Trophoblast cell (in vitro differentiated cells and primary cell): ENCODE data around the gene PRXL2A.

Experiments
- DNase-seq, 2 donors: peaks; one replicate each; pipeline ENCODE4 v3.0.0-alpha.2; 2016
- H2AFZ ChIP-seq: 2 replicates; pipeline ENCODE4 v1.6.1; 2013; ENCODE audit warnings: low read length, moderate library complexity, mild to moderate bottlenecking; ENCODE audit not compliant: insufficient read depth, poor library complexity
- H2AK5ac ChIP-seq: 2 replicates; pipeline ENCODE4 v1.6.1; 2013; ENCODE audit warnings: mild to moderate bottlenecking, low read length
- H2BK120ac ChIP-seq: 2 replicates; pipeline ENCODE4 v1.6.1; 2013; ENCODE audit warnings: low read length, mild to moderate bottlenecking, moderate library complexity; ENCODE audit not compliant: insufficient read depth, poor library complexity
- H2BK12ac ChIP-seq: 2 replicates; pipeline ENCODE4 v1.6.1; 2013; ENCODE audit warnings: mild to moderate bottlenecking, low read length, moderate library complexity
- H2BK5ac ChIP-seq: 2 replicates; pipeline ENCODE4 v1.6.1; 2013; ENCODE audit warnings: low read length, low read depth, moderate library complexity, mild to moderate bottlenecking; ENCODE audit not compliant: poor library complexity
- H3K14ac ChIP-seq: 2 replicates; pipeline ENCODE4 v1.6.1; 2013; ENCODE audit warnings: mild to moderate bottlenecking, low read length
- H3K18ac ChIP-seq: 2 replicates; pipeline ENCODE4 v1.6.1; 2013; ENCODE audit warnings: mild to moderate bottlenecking, low read length
- H3K23ac ChIP-seq: 2 replicates; pipeline ENCODE4 v1.6.1; 2013; ENCODE audit warnings: low read length
- H3K27ac ChIP-seq: 2 replicates; pipeline ENCODE4 v1.5.1; 2013; ENCODE audit warnings: low read depth, mild to moderate bottlenecking, inconsistent platforms, low read length, moderate library complexity
- H3K27me3 ChIP-seq: 2 replicates; pipeline ENCODE4 v1.6.1; 2013; ENCODE audit warnings: inconsistent platforms, mild to moderate bottlenecking, low read length, moderate library complexity; ENCODE audit not compliant: insufficient read depth
- H3K36me3 ChIP-seq, 2 experiments: 1 replicate in 1 of 2; 2 replicates in 1 of 2; pipeline ENCODE4 v1.6.1; 2013; ENCODE audit warnings: low read length in 2 of 2, mild to moderate bottlenecking in 2 of 2, moderate library complexity in 1 of 2; ENCODE audit not compliant: insufficient read depth in 2 of 2, control insufficient read depth in 1 of 2
- H3K4ac ChIP-seq: 2 replicates; pipeline ENCODE4 v1.6.1; 2013; ENCODE audit warnings: low read depth, mild to moderate bottlenecking, low read length, moderate library complexity
- H3K4me1 ChIP-seq, 2 experiments: 1 replicate in 1 of 2; 2 replicates in 1 of 2; pipeline ENCODE4 v1.6.1; 2013; ENCODE audit warnings: low read length in 2 of 2, mild to moderate bottlenecking in 2 of 2, moderate library complexity in 1 of 2; ENCODE audit not compliant: insufficient read depth in 2 of 2, control insufficient read depth in 1 of 2
- H3K4me2 ChIP-seq: 2 replicates; pipeline ENCODE4 v1.6.1; 2013; ENCODE audit warnings: inconsistent platforms, mild to moderate bottlenecking, low read length, moderate library complexity
- H3K4me3 ChIP-seq: 2 replicates; pipeline ENCODE4 v1.5.1; 2013; ENCODE audit warnings: mild to moderate bottlenecking, low read depth, low read length, inconsistent platforms
- H3K79me1 ChIP-seq: one replicate; pipeline ENCODE4 v1.6.1; 2013; ENCODE audit warnings: low read length
- H3K79me2 ChIP-seq: 2 replicates; pipeline ENCODE4 v1.6.1; 2013; ENCODE audit warnings: low read length, mild to moderate bottlenecking; ENCODE audit not compliant: control insufficient read depth, insufficient read depth, poor library complexity
- H3K9ac ChIP-seq: 2 replicates; pipeline ENCODE4 v1.6.1; 2013; ENCODE audit warnings: mild to moderate bottlenecking, low read length
- H3K9me3 ChIP-seq: 2 replicates; pipeline ENCODE4 v1.6.1; 2013; ENCODE audit warnings: low read depth, mild to moderate bottlenecking, control low read depth, inconsistent platforms, low read length; ENCODE audit not compliant: insufficient read depth
- H4K12ac ChIP-seq: 2 replicates; pipeline ENCODE4 v1.6.1; 2013; ENCODE audit warnings: low read depth, mild to moderate bottlenecking, low read length, moderate library complexity
- H4K8ac ChIP-seq: 2 replicates; pipeline ENCODE4 v1.6.1; 2013; ENCODE audit warnings: low read depth, mild to moderate bottlenecking, low read length, moderate library complexity
- H4K91ac ChIP-seq: one replicate; pipeline ENCODE4 v1.6.1; 2013; ENCODE audit warnings: low read depth, mild to moderate bottlenecking, low read length, moderate library complexity
- WGBS: extraction: QIAGEN DNeasy Blood & Tissue Kit; methylation state at CpG from one replicate; pipeline ENCODE4 v1.1.7; 2013; ENCODE audit warnings: missing lambda C conversion rate; ENCODE audit not compliant: insufficient read length, insufficient coverage; ENCODE audit errors: extremely low coverage; 5-methylcytosine and 5-hydroxymethylcytosine counted together

The PRXL2A gene

DNA sequence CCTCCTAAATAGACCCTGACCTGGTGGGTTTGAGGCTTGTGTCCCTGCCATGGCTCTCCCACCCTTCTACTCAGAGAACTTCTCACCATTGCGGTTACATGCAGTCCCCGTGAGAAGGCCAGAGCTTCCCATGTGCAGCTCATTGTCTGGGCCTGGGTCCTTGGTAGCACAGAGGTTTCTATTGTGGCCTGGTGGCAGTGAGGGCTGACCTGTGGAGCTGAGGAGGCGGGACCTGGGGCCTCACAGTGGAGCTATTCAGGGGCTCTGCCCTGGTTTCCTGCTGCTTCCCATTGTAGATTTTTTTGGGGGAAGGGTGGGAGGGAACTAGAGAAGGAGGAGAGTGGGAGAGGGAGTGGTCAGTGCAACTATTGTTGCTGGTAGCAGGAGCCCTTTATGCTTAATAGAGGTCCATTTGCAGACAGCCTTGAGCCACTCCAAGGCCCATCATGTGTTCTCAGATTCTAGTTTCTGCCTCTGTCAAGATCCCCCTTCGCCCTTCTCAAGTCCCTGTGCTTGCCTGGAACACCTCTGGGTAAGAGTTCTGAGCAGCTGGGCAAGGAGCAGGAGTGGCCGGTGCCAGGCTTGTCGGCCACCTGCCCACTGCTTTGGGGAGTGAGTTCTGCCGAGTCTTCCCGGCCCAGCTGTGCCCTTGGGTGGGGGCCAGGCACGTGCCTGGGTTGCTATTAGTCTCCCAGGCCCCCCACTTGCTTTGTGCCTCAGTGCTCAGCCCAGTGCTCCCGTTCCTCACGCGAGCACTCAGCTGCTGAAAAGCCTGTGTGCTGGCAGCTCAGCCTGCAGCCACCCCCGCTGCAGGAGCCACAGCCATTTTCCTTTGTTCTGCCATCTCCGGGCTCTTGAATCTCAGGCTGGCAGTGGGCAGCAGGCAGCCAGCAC lies 56.5 kb downstream of the PRXL2A start:
- Histone ChIP-seq H3K18ac (peak overlapping the region; percentile 87), H3K4me1 (peaks cover 47 to 70% of the 10 kb centered on the region in 2 experiments), H4K8ac (peak overlapping the region; percentile 18), H3K36me3 (peaks cover 4 to 5% of the 10 kb centered on the region in 2 experiments), H3K27me3 (no peaks in the 10 kb centered on the region), H2BK5ac (peak overlapping the region; percentile 11), H3K4me3 (no peak overlapping the region), H2AK5ac (peak overlapping the region; percentile 36), H3K4me2 (peak overlapping the region; percentile 38), H3K23ac (no peak overlapping the region), H3K4ac (peak overlapping the region; percentile 69), H3K79me1 (peaks cover 38% of the 10 kb centered on the region), H2AFZ (peak overlapping the region; percentile 56), H3K9ac (no peak overlapping the region), H3K79me2 (peaks cover 41% of the 10 kb centered on the region), H3K14ac (peak overlapping the region; percentile 88), H2BK120ac (peak overlapping the region; percentile 29), H2BK12ac (peak overlapping the region; percentile 48), H4K91ac (peak overlapping the region; percentile 62), H3K27ac (peak overlapping the region; percentile 39), H4K12ac (peak overlapping the region; percentile 13), H3K9me3 (no peaks in the 10 kb centered on the region)
- WGBS = no CpG with 5 or more reads among the region's 14 CpGs
- no peak for DNase-seq

DNA sequence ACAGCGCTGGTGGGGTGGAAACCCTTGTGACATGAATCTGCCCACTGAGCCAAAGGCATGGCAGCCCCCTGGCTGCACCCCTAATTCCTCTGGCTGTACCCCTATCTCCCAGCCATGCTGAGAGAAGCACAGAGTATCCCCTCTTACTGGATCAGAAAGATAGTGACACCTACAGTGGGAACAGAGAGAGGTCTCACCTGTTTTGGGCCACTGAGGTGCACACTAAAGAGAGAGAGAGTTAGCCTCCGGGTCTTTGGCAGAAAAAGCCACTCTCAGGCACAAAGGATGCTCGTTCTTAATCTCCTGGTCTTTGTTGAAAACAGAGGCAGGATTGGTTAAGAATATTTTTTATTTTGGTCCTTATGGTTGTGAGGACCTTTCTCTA lies 57.1 kb downstream of the PRXL2A start:
- Histone ChIP-seq H3K4ac (peak overlapping the region; percentile 69), H2BK12ac (peak overlapping the region; percentile 27), H2BK120ac (peak overlapping the region; percentile 29), H2AK5ac (peak overlapping the region; percentile 36), H3K27ac (peak overlapping the region; percentile 10), H3K9ac (no peak overlapping the region), H3K27me3 (no peaks in the 10 kb centered on the region), H3K18ac (peak overlapping the region; percentile 87), H3K23ac (no peak overlapping the region), H3K36me3 (peaks cover 5 to 7% of the 10 kb centered on the region in 2 experiments), H2AFZ (peak overlapping the region; percentile 56), H3K14ac (peak overlapping the region; percentile 88), H4K12ac (no peak overlapping the region), H4K91ac (peak overlapping the region; percentile 62), H3K79me1 (peaks cover 35% of the 10 kb centered on the region), H3K4me2 (no peak overlapping the region), H4K8ac (peak overlapping the region; percentile 18), H3K9me3 (no peaks in the 10 kb centered on the region), H2BK5ac (peak overlapping the region; percentile 11), H3K4me1 (peaks cover 44 to 65% of the 10 kb centered on the region in 2 experiments), H3K79me2 (peaks cover 41% of the 10 kb centered on the region), H3K4me3 (no peak overlapping the region)
- no CpG with 5 or more reads among the region's 3 CpGs for WGBS
- DNase-seq = no peak

DNA sequence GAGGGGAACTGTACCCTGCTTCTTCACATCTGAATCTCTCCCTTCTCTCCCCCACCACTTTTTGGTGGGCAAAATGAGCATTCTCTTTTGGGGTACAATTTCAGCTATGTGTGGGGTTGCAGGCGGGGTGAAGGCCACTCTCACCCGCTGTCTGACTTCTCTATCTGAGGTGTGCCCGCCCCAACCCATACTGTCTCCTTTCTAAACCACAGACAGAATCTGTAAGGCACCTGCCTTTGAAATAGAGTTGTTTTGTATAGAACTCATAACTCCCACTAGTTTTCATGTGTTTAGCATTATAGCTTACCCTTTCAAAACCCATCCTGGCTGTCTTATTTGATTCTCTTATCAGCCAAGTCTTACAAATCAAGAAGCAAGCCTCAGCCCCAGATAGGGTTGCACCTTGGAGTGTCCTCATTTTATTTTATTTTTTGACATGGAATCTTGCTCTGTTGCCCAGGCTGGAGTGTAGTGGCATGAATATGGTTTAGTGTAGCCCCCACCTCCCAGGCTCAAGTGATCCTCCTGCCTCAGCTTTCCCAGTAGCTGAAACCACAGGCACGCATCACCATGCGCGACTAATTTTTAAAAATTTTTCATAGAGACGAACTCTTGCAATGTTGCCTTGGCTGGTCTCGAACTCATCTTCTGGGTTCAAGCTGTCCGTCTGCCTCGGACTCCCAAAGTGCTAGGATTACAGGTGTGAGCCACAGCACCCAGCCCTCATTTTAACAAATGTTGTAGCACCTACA lies 57.7 kb downstream of the PRXL2A start:
- Histone ChIP-seq H3K4me3 (no peak overlapping the region), H3K27ac (no peak overlapping the region), H3K79me1 (peaks cover 35% of the 10 kb centered on the region), H3K18ac (no peak overlapping the region), H2BK120ac (no peak overlapping the region), H4K8ac (no peak overlapping the region), H3K4me2 (no peak overlapping the region), H3K36me3 (peaks cover 10 to 12% of the 10 kb centered on the region in 2 experiments), H3K27me3 (no peaks in the 10 kb centered on the region), H3K4me1 (peaks cover 44 to 66% of the 10 kb centered on the region in 2 experiments), H3K79me2 (peaks cover 44% of the 10 kb centered on the region), H2AFZ (no peak overlapping the region), H2BK12ac (no peak overlapping the region), H3K23ac (no peak overlapping the region), H4K12ac (no peak overlapping the region), H2AK5ac (no peak overlapping the region), H2BK5ac (no peak overlapping the region), H4K91ac (no peak overlapping the region), H3K9ac (no peak overlapping the region), H3K9me3 (no peaks in the 10 kb centered on the region), H3K14ac (no peak overlapping the region), H3K4ac (peak overlapping the region; percentile 69)
- no peak for DNase-seq
- no CpG with 5 or more reads among the region's 10 CpGs for WGBS

DNA sequence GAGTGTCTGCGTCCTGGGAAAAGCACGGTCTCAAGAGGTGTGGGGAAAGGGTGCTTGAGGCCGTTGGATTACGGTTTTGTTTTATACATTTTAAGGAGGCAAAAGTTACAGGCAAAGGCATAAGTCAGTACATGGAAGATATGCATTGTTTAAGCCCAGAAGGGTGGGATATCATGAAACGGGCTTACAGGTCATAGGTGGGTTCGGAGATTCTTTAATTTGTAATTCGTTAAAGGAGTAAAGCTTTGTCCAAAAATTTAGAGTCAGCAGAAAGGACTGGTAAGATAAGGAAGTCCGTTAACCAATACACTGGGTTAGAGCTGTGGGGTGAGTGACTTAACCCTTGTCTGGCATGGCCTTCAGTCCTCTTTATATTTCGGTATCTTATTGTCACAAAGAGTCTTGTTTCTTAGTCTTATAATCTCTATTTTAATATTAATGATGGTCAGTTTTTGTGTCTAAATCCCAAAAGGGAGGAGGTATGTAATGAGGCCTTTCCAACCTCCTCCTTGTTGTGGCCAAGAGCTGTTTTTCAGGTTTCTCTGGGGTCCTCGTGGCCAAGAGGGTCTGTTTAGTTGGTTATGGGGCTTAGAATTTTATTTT lies 58.5 kb downstream of the PRXL2A start:
- Histone ChIP-seq H3K14ac (no peak overlapping the region), H4K8ac (no peak overlapping the region), H3K9ac (no peak overlapping the region), H3K36me3 (peaks cover 18 to 20% of the 10 kb centered on the region in 2 experiments), H3K4me3 (no peak overlapping the region), H3K23ac (no peak overlapping the region), H2BK12ac (no peak overlapping the region), H2BK5ac (no peak overlapping the region), H3K4me2 (no peak overlapping the region), H2AK5ac (no peak overlapping the region), H3K18ac (no peak overlapping the region), H2BK120ac (no peak overlapping the region), H3K4ac (peak overlapping the region; percentile 65), H3K79me1 (peaks cover 29% of the 10 kb centered on the region), H4K12ac (no peak overlapping the region), H3K27me3 (no peaks in the 10 kb centered on the region), H3K79me2 (peaks cover 44% of the 10 kb centered on the region), H3K27ac (no peak overlapping the region), H4K91ac (peak overlapping the region; percentile 34), H2AFZ (no peak overlapping the region), H3K4me1 (peaks cover 42 to 66% of the 10 kb centered on the region in 2 experiments), H3K9me3 (no peaks in the 10 kb centered on the region)
- no CpG with 5 or more reads among the region's 10 CpGs for WGBS
- no peak for DNase-seq
